Fibroblast of skin of left quadriceps (primary cell): ENCODE results near the gene RIPK1.
"Not testable (repeated sequence)": the region's sequence is repeated elsewhere in the genome, so short reads cannot be mapped to it uniquely, and the experiment has no call there.

Source experiments
- DNase-seq, 2 experiments: peaks; one replicate each; pipeline ENCODE4 v3.0.0-alpha.2; 2013; ENCODE audit warnings: low read depth in 2 of 2

RIPK1 gene

GRCh38 chr6:3068329-3069214, at the start of gene RIPK1:
TSS of gene RIPK1 (plus strand) at chr6:3068494. CDS start at chr6:3076824, 8,330 bp downstream.
- peak; percentile 67 to 70 for DNase-seq

GRCh38 chr6:3019065-3019464, 49.2 kb upstream of the RIPK1 start:
- DNase-seq, result no peak

- DNase-seq, result no peak
Observed at GRCh38 chr6:3019749-3020320, 48.5 kb upstream of the RIPK1 start.

- not testable (repeated sequence) for DNase-seq
Observed at GRCh38 chr6:3020976-3021598, 47.2 kb upstream of the RIPK1 start.

- no peak for DNase-seq
Observed at GRCh38 chr6:3022765-3023662, 45.3 kb upstream of the RIPK1 start.

GRCh38 chr6:3023663-3024483, 44.4 kb upstream of the RIPK1 start:
- DNase-seq, result peak; percentile 81 to 82

- no peak for DNase-seq
Observed at GRCh38 chr6:3026791-3027626, 41.3 kb upstream of the RIPK1 start.

GRCh38 chr6:3028156-3028555, 40.1 kb upstream of the RIPK1 start:
- DNase-seq, result not testable (repeated sequence)

- DNase-seq, result no peak
Observed at GRCh38 chr6:3031857-3032640, 36.2 kb upstream of the RIPK1 start.

GRCh38 chr6:3032986-3033385, 35.3 kb upstream of the RIPK1 start:
- no peak for DNase-seq

GRCh38 chr6:3033652-3034051, 34.6 kb upstream of the RIPK1 start:
- DNase-seq, result no peak

- no peak for DNase-seq
Observed at GRCh38 chr6:3035397-3035796, 32.9 kb upstream of the RIPK1 start.

GRCh38 chr6:3036861-3037637, 31.2 kb upstream of the RIPK1 start:
- DNase-seq, result no peak

- no peak for DNase-seq
Observed at GRCh38 chr6:3037638-3038365, 30.5 kb upstream of the RIPK1 start.

GRCh38 chr6:3039384-3039783, 28.9 kb upstream of the RIPK1 start:
- DNase-seq, result no peak

GRCh38 chr6:3041147-3041546, 27.1 kb upstream of the RIPK1 start:
- DNase-seq, result no peak

- no peak for DNase-seq
Observed at GRCh38 chr6:3041606-3042005, 26.7 kb upstream of the RIPK1 start.

GRCh38 chr6:3045369-3045768, 22.9 kb upstream of the RIPK1 start:
- no peak for DNase-seq
